ENCODE measurements around the gene TCAP. TPM values are rescaled to one million over a fixed set of nuclear protein-coding genes. Genes with fewer than 3 reads are reported as not detected.
"Not testable (repeated sequence)": the region's sequence is repeated elsewhere in the genome, so short reads cannot be mapped to it uniquely, and the experiment has no call there.

TCAP gene
- total RNA-seq, 6 donors from 2014 or later: 0.39 to 4.2 (median 2.5) TPM

DNA sequence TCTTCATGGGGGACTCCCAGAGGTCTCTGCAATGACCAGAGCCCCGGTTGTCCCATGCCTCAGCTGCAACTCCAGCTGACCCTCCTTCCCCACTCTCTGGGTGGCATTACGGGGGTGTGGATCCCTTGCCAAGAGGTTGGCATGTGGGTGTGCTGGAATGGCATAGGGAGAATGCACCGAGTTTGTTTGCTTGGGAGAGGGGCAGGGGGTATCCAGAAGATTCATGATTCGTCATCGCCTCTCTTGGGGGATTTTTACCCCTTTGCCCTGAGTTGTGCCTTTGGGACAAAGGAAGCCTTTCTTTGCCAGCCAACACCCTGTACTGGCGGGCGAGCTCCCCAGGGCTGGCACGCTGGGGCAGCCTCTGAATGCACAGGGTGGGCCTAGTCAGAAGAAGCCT, 41.2 kb downstream of the TCAP start:
- Histone ChIP-seq H3K4me3 (no peak overlapping the region), H3K4me1 (peaks cover 21 to 62% (median 50%) of the 10 kb centered on the region in 4 donors), H3K9me3 (no peaks in the 10 kb centered on the region), H3K27me3 (no peaks in the 10 kb centered on the region), H3K27ac (peak overlapping the region; percentile 62 to 83 (median 80)), H3K36me3 (peaks cover 10 to 43% (median 35%) of the 10 kb centered on the region in 4 donors)
- 63 to 78% methylated on average over 6 to 8 of the region's 8 CpGs for WGBS, 2 donors
- TF ChIP-seq, protein P1, sequence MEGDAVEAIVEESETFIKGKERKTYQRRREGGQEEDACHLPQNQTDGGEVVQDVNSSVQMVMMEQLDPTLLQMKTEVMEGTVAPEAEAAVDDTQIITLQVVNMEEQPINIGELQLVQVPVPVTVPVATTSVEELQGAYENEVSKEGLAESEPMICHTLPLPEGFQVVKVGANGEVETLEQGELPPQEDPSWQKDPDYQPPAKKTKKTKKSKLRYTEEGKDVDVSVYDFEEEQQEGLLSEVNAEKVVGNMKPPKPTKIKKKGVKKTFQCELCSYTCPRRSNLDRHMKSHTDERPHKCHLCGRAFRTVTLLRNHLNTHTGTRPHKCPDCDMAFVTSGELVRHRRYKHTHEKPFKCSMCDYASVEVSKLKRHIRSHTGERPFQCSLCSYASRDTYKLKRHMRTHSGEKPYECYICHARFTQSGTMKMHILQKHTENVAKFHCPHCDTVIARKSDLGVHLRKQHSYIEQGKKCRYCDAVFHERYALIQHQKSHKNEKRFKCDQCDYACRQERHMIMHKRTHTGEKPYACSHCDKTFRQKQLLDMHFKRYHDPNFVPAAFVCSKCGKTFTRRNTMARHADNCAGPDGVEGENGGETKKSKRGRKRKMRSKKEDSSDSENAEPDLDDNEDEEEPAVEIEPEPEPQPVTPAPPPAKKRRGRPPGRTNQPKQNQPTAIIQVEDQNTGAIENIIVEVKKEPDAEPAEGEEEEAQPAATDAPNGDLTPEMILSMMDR (IDR thresholded peaks at IDR 0.05): no peak
- TF ChIP-seq POLR2A (IDR thresholded peaks at IDR 0.05) (no peak), EP300 (IDR thresholded peaks at IDR 0.05) (no peak), POLR2AphosphoS5 (IDR thresholded peaks at IDR 0.05) (no peak)
- DNase-seq (no peak), ATAC-seq (ENCODE audit: low FRiP score in 2 of 2) (no peak)

DNA sequence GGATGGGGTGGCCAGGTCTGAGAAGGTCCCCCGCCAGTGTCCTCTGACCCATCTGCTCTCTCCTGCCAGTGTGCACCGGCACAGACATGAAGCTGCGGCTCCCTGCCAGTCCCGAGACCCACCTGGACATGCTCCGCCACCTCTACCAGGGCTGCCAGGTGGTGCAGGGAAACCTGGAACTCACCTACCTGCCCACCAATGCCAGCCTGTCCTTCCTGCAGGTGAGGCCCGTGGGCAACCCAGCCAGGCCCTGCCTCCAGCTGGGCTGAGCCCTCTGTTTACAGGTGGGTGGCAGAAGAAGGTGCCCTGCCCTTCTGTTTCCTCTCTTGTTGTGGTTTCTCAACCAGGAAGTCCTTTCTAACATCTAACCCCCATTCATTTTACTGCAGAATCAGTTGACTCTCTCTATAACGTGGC, 41.8 kb downstream of the TCAP start:
- no peak for TF ChIP-seq POLR2A (IDR thresholded peaks at IDR 0.05)
- TF ChIP-seq POLR2AphosphoS5 (IDR thresholded peaks at IDR 0.05): no peak
- TF ChIP-seq, protein P1 (IDR thresholded peaks at IDR 0.05): no peak
- TF ChIP-seq EP300 (IDR thresholded peaks at IDR 0.05): no peak
- H3K27ac ChIP-seq: peak overlapping the region; percentile 62 to 83 (median 80)
- WGBS, 2 donors: 60 to 78% methylated on average over 2 to 7 of the region's 7 CpGs
- ATAC-seq (ENCODE audit: low FRiP score in 2 of 2) (no peak), DNase-seq (no peak)
- no peaks in the 10 kb centered on the region for H3K9me3 ChIP-seq
- H3K36me3 ChIP-seq: peaks cover 13 to 48% (median 40%) of the 10 kb centered on the region in 4 donors
- peaks cover 17 to 56% (median 47%) of the 10 kb centered on the region in 4 donors for H3K4me1 ChIP-seq
- no peaks in the 10 kb centered on the region for H3K27me3 ChIP-seq
- no peak overlapping the region for H3K4me3 ChIP-seq

DNA sequence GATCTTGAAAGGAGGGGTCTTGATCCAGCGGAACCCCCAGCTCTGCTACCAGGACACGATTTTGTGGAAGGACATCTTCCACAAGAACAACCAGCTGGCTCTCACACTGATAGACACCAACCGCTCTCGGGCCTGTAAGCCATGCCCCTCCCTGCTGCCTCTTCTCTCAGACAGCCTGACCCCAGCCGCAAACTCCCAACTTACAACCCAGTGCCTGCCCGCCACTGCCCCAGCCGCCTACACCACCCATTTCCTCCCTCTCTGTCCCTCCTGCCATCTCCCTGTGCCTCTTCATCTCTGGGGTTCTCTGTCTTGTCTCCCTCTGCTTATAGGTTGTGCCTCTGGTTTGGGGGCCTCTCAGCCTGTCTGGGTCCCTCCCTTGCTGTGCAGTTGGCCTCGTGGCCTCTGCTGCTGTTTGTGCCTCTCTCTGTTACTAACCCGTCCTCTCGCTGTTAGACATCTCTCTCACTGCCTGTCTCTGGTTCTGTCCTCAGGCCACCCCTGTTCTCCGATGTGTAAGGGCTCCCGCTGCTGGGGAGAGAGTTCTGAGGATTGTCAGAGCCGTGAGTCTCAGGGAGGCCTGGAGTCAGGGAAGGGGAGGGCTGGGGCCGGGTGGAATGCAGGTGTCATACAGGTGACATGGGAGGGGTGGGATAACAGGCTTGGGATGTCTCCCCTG, 44.3 kb downstream of the TCAP start:
- Histone ChIP-seq H3K27me3 (no peaks in the 10 kb centered on the region), H3K27ac (no peak overlapping the region), H3K4me1 (peaks cover 7 to 31% (median 27%) of the 10 kb centered on the region in 4 donors), H3K4me3 (no peak overlapping the region), H3K36me3 (peaks cover 13 to 72% (median 48%) of the 10 kb centered on the region in 4 donors), H3K9me3 (no peaks in the 10 kb centered on the region)
- 88% methylated on average over 13 to 14 of the region's 14 CpGs for WGBS, 2 donors
- TF ChIP-seq POLR2A (IDR thresholded peaks at IDR 0.05) (no peak), EP300 (IDR thresholded peaks at IDR 0.05) (no peak), POLR2AphosphoS5 (IDR thresholded peaks at IDR 0.05) (no peak)
- TF ChIP-seq, protein P1 (IDR thresholded peaks at IDR 0.05): no peak
- DNase-seq (no peak), ATAC-seq (ENCODE audit: low FRiP score in 2 of 2) (no peak)

DNA sequence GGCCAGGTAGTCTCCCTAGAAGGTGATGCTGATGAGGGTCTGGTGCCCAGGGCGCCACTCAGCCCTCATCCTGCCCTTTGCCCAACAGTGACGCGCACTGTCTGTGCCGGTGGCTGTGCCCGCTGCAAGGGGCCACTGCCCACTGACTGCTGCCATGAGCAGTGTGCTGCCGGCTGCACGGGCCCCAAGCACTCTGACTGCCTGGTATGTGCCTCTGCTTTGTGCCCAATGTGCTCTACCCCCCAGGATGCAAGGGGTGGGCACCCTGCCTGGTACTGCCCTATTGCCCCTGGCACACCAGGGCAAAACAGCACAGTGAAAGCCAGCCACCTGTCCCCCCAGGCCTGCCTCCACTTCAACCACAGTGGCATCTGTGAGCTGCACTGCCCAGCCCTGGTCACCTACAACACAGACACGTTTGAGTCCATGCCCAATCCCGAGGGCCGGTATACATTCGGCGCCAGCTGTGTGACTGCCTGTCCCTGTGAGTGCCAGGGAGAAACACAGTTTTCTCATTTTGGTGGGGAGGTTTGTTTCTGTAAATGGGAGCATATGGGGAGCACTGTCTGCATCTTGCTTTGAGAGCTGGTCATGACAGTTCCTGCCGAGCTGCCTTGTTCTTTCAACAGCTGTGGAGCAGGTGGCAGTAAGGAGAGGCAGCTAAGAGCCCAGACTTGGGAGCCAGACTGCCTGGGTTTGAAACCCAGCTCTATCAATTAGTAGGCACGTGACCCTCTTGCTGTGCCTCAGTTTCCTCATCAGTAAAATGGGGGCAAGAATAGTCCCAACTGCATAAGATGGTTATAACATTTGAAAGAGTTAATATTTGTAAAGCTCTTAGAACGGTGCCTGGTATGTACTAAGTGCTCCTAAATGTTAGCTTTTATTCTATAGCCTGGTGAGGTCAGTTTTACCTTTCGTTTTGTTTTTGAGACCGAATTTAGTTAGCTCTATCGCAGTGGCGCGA, 45.1 kb downstream of the TCAP start:
- no peaks in the 10 kb centered on the region for H3K9me3 ChIP-seq
- H3K27me3 ChIP-seq: no peaks in the 10 kb centered on the region
- no peak overlapping the region for H3K27ac ChIP-seq
- no peak overlapping the region for H3K4me3 ChIP-seq
- WGBS, 2 donors: 86 to 88% methylated on average over 8 to 20 of the region's 20 CpGs
- H3K36me3 ChIP-seq: peaks cover 13 to 79% (median 52%) of the 10 kb centered on the region in 4 donors
- peaks cover 7 to 23% (median 20%) of the 10 kb centered on the region in 4 donors for H3K4me1 ChIP-seq
- no peak for ATAC-seq (ENCODE audit: low FRiP score in 2 of 2)
- TF ChIP-seq POLR2A (IDR thresholded peaks at IDR 0.05) (no peak), POLR2AphosphoS5 (IDR thresholded peaks at IDR 0.05) (no peak), EP300 (IDR thresholded peaks at IDR 0.05) (no peak)
- TF ChIP-seq, protein P1 (IDR thresholded peaks at IDR 0.05): no peak
- DNase-seq: peak in 1 of 2 donors; percentile 65

DNA sequence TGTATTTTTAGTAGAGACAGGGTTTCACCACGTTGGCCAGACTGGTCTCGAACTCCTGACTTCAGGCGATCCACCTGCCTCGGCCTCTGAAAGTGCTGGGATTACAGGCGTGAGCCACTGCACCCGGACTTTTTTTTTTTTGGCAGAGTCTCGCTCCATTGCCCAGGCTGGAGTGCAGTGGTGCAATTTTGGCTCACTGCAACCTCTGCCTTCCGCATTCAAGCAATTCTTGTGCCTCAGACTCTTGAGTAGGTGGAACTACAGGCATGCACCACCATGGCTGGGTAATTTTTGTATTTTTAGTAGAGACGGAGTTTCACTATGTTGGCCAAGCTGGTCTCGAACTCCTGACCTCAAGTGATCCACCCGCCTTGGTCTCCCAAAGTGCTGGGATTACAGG, 45.9 kb downstream of the TCAP start:
- not testable (repeated sequence) for ATAC-seq (ENCODE audit: low FRiP score in 2 of 2); H3K9me3 ChIP-seq

More for the DNA sequence above, 45.9 kb downstream of the TCAP start:
- DNase-seq, H3K27me3 ChIP-seq, H3K4me3 ChIP-seq, H3K27ac ChIP-seq: not testable (repeated sequence)
- Histone ChIP-seq H3K36me3 (peaks cover 13 to 87% (median 60%) of the 10 kb centered on the region in 4 donors), H3K4me1 (peaks cover 7 to 18% (median 16%) of the 10 kb centered on the region in 4 donors)
- WGBS, 2 donors: 87 to 96% methylated on average over 11 of the region's 11 CpGs
